Hypothalamus (tissue), 51 donors: Measurements from ENCODE around the gene C1QC.

Source experiments
- DNase-seq, 51 donors: peaks; one replicate each; lab custom pipeline; 2025; lab: John Stamatoyannopoulos, UW

C1QC gene

DNA sequence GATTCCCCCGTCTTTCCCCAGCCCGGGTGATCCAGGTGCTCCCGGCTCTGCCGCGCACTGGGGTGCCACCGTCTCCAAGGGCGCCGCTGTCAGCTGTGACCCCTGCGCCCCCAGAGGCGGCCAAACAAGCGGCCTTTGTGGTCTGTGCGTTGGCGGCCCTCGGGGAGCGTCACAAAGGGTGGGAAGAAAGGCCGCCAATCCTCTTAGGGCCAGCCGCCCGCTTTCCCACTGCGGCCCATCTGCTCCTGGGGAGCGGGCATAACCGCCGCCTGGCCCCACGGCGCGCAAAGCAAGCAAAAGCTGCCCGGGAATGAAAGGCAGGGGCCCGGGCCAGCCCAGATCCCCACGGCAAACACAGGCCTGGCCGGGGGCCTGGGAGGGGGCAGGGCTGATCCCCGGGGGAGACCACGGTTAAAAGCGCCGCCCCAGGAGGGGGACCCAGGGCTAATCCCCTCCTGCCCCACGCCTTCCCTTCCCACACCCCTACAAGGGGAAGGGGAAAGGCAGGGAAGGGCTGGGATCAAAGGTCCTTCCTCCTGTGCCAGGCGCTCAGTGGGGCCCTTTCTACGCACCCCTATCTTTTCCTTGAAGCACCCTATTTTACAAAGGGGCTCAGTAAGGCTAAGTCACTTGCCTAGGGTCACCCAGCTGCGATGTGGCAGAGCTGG is 33.6 kb downstream of the C1QC start:
- DNase-seq, result peak in 7 of 51 donors; percentile 6 to 26 (median 12)

DNA sequence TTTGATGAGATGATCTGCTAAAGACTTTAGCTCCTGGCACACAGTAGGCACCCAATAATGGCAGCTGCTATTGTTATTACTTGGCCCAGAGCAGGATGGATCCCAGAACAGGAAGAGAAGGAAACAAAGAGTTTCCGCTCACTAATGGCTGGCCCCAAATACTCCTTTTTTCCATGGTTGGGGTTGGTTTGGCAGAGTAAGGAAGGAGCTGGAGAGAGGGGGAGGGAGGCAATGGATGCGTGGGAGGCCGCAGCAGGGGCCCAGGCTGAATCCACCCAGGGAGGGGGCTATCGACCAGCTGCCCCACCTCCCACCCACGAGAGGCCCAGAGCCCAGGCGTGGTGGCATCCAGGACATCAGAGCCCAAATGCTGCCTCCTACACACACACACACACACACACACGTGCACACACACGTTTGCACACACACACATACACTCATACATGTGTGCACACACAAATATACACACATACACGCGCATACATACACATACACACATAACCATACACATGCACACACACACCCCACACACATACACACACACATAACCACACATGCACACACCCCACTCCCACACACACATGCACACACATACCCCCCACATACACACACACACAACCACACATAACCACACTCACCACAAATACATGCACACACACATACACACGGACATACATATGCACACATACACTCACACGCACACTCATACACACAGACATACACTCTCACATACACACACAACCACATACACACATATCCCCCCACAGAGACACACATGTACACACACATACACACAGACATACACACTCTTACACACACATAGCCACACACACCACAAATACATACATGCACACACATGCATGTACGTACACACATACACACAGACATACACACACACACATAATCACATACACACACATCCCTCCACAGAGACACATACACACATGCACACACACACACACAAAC is 34.8 kb downstream of the C1QC start:
- DNase-seq, result no peak

DNA sequence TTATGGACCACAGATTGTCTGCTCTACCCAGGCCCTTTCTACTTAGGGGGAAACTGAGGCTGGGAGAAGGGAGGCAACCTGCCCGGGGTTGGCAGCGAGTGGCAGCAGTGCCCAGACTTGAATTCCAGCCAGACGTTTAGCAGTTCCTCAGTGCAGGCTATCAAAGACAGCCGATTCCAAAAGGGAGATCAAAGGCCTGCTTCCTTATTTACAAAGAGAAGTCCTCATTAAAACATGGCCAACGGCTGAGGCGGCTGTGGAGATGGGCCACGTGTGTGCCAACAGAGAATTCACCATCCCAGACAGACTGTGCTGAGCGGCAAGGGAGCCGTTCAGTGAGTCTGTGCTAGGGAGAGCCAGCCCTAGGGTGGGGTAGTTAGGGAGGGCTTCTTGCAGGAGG is 37.3 kb downstream of the C1QC start:
- no peak for DNase-seq

- no peak for DNase-seq
Observed at GRCh38 chr1:22681556-22682276, 38.3 kb downstream of the C1QC start.

GRCh38 chr1:22683547-22683946 is 40.1 kb downstream of the C1QC start:
- DNase-seq, result no peak

GRCh38 chr1:22685591-22686059 is 42.2 kb downstream of the C1QC start:
- DNase-seq, result no peak

DNA sequence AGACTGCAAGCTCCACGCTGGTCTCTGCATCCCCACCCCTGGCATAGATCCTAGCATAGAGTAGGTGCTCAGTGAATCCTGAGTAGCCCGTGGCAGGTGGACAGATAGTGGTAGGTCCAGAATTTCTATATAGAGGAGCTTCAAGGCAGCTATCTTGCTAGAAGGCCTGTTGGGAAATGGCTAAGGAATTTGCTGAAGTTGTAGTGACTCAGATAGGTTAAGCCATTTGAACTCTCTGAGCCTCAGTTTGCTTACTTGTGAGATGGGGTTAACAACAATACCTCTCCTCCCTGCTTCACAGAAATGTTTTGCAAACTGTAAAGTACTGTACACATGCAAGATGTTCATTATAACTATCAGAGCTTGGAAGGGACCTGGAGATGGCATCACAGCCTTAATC is 43.8 kb downstream of the C1QC start:
- no peak for DNase-seq

- DNase-seq, result no peak
Observed at GRCh38 chr1:22688466-22688865, 45.0 kb downstream of the C1QC start.

- DNase-seq, result no peak
Observed at GRCh38 chr1:22689505-22689904, 46.1 kb downstream of the C1QC start.

DNA sequence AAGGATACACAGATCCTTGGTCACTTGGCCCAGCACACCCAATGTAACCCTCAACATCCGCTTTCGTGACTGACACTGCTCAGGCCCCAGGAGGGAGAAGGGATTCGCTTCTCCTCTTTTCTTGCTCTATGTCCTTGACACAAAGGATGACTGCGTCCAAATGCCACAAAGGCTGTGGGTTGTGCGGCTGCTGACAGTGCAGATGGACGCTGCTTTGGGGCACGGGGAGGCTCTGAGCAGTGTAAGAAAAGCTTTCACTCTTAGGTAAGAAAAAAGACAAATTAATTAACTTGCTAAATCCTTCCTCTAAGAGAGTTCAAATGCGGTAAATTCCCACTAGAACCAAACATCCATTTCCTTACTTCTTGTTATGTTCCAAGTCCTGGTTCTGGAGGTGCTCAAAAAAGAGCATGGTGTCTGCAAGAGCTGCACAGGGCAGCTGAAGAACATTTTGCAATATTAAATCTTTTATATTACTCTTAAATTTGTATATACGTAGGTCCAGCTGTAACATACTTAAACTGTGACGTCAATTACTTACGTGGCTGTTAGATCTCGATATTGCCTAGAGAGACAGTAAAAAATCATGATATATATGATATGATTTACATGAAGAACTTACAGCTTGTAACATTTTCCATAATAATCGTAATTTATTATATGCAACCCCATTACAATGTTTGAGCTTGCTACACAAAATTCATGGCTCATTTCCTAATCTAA is 47.8 kb downstream of the C1QC start:
- no peak for DNase-seq

DNA sequence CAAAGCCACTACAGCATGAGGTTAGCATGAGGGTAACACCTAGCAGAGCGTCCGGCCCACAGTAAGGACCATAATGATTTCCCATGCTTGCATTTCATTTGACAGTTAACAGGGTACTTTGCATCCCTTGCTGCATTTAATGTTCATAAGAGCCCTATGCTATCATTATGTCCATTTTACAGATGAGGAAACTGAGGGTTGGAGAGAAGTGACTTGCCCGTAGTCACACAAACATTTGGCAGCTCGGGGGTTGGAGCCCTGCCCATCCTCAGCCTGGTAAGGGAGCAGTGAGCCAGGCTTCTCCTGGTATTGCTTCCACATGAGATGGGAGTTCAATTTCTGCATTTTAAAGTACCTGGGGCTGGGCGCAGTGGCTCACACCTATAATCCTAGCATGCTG is 50.7 kb downstream of the C1QC start:
- DNase-seq, result no peak

GRCh38 chr1:22696610-22697009 is 53.2 kb downstream of the C1QC start:
- no peak for DNase-seq
